ENCODE data around the gene FBXO47. TPM values are rescaled to one million over a fixed set of nuclear protein-coding genes. Genes with fewer than 3 reads are reported as not detected.

Gene FBXO47
- total and polyA plus RNA-seq, 10 of the 15 experiments (the other 5 are each of a cell fraction or from before 2014, with no cell fraction given): 0.04 to 0.06 (median 0.06) TPM; not detected in 7

- no peak for TF ChIP-seq MEF2B (IDR thresholded peaks at IDR 0.05; ENCODE audit: partially characterized antibody, poor library complexity, severe bottlenecking)
These were observed 48.3 kb downstream of the FBXO47 start (continued) for GRCh38 chr17:38918916-38919315.

- ATAC-seq (no peak), DNase-seq (ENCODE audit: low read depth, low spot score) (no peak), FAIRE-seq (no peak)
- H3K4me2 ChIP-seq (ENCODE audit: control insufficient read depth, insufficient read depth): no peak overlapping the region
- CTCF ChIA-PET: interaction anchor here (2.1 to 2.4 kb wide), 2 partner anchors 47 to 235 kb away, joined by 5 to 6 read pairs; no protein-coding TSS in a partner anchor
- POLR2A ChIA-PET: no interaction called here
- TF ChIP-seq TCF3 (IDR thresholded peaks at IDR 0.05; ENCODE audit: borderline replicate concordance, insufficient read depth, low read depth, low read length): no peak
- no peak for TF ChIP-seq REST (IDR thresholded peaks at IDR 0.05; ENCODE audit: low read depth, low read length)
- TF ChIP-seq, protein P1, sequence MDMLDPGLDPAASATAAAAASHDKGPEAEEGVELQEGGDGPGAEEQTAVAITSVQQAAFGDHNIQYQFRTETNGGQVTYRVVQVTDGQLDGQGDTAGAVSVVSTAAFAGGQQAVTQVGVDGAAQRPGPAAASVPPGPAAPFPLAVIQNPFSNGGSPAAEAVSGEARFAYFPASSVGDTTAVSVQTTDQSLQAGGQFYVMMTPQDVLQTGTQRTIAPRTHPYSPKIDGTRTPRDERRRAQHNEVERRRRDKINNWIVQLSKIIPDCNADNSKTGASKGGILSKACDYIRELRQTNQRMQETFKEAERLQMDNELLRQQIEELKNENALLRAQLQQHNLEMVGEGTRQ (IDR thresholded peaks at IDR 0.05; ENCODE audit: borderline replicate concordance, low read depth, low read length): no peak
- no peak for TF ChIP-seq SPI1 (IDR thresholded peaks at IDR 0.05; ENCODE audit: borderline replicate concordance, insufficient read depth, low read depth, low read length)
- TF ChIP-seq YBX1 (IDR thresholded peaks at IDR 0.05): no peak
- TF ChIP-seq SUZ12 (IDR thresholded peaks at IDR 0.05; ENCODE audit: unreplicated experiment): no peak
- no peak for TF ChIP-seq NBN (IDR thresholded peaks at IDR 0.05)
- TF ChIP-seq MTA3 (IDR thresholded peaks at IDR 0.05; ENCODE audit: borderline replicate concordance, low read length): no peak
- TF ChIP-seq CHD2 (IDR thresholded peaks at IDR 0.05; ENCODE audit: borderline replicate concordance, low read depth, low read length): no peak
- no peaks in the 10 kb centered on the region; the same call in 1 of the 2 replicates for H4K20me1 ChIP-seq (ENCODE audit: control insufficient read depth, insufficient read depth)
- intact Hi-C loops (cut with micrococcal nuclease; ENCODE audit: unreplicated experiment) (no loop called here), in situ Hi-C loops (cut with MboI) (no loop called here)
- H3K9me3 ChIP-seq (replicated peaks; ENCODE audit: control insufficient read depth, insufficient read depth, low read length): no peaks in the 10 kb centered on the region
- no peak overlapping the region for H3K9ac ChIP-seq (ENCODE audit: control insufficient read depth, insufficient read depth, low read length)
- no peaks in the 10 kb centered on the region for H3K4me1 ChIP-seq (ENCODE audit: control insufficient read depth, insufficient read depth, low read length)
- SMC1A ChIA-PET (ENCODE audit: uncharacterized antibody, unreplicated experiment): no interaction called here
- H3K4me3 ChIP-seq: no peak overlapping the region
- peaks cover 13 to 31% of the 10 kb centered on the region in 2 experiments for H3K36me3 ChIP-seq (ENCODE audit: control insufficient read depth in 2 of 2, insufficient read depth in 2 of 2, low read length in 1 of 2)
- no peaks in the 10 kb centered on the region for H3K27me3 ChIP-seq (replicated peaks in 1 of 2; ENCODE audit: control insufficient read depth in 2 of 2, insufficient read depth in 2 of 2, low read length in 1 of 2)
- RAD21 ChIA-PET (ENCODE audit: unreplicated experiment): interaction anchor here (1.5 kb wide), 1 partner anchor 47 kb away, joined by 3 read pairs; no protein-coding TSS in a partner anchor
- WGBS (ENCODE audit: insufficient coverage, insufficient replicate concordance, low lambda C conversion rate, missing lambda C conversion rate): 93% methylated on average over 31 of the region's 37 CpGs
- no peaks in the 10 kb centered on the region for H3K79me2 ChIP-seq (ENCODE audit: control insufficient read depth, insufficient read depth, low read length)
- BruUV-seq (replicated peaks): no TSS peak
- no peak overlapping the region for H2AFZ ChIP-seq (ENCODE audit: control insufficient read depth, low read depth, low read length)
- no peak overlapping the region for H3K27ac ChIP-seq (ENCODE audit: control insufficient read depth, insufficient read depth)
These were observed 48.9 kb downstream of the FBXO47 start for GRCh38 chr17:38918129-38918913.
